ENCODE measurements around the gene SMIM1. TPM values are rescaled to one million over a fixed set of nuclear protein-coding genes. Genes with fewer than 3 reads are reported as not detected.

Gene SMIM1
- total RNA-seq, 1 donor from 2014 or later: 6.6 TPM

- Mint-ChIP-seq H3K4me1 (ENCODE audit: low read depth, unreplicated experiment) (no peaks in the 10 kb centered on the region), H3K36me3 (ENCODE audit: low read depth, unreplicated experiment) (peaks cover 6% of the 10 kb centered on the region), H3K9me3 (ENCODE audit: unreplicated experiment) (peaks cover 6% of the 10 kb centered on the region), H3K27me3 (ENCODE audit: low read depth, unreplicated experiment) (peaks cover 42% of the 10 kb centered on the region), H3K4me3 (ENCODE audit: unreplicated experiment) (no peak overlapping the region), H3K27ac (ENCODE audit: unreplicated experiment) (no peak overlapping the region)
- no peaks in the 10 kb centered on the region for H4K20me1 ChIP-seq (ENCODE audit: insufficient read depth, low read length)
- H2AFZ ChIP-seq (ENCODE audit: low read depth, low read length): no peak overlapping the region
- DNase-seq (ENCODE audit: low read depth) (no peak), FAIRE-seq (no peak)
- no peak for TF ChIP-seq EZH2 (IDR thresholded peaks at IDR 0.05; ENCODE audit: insufficient read depth, low read length)
- no peak for TF ChIP-seq CTCF (IDR thresholded peaks at IDR 0.05; ENCODE audit: insufficient read depth, low read depth, low read length)
- no peak overlapping the region for H3K4me3 ChIP-seq (ENCODE audit: insufficient read depth, low read depth, low read length)
- no peak overlapping the region for H3K9ac ChIP-seq (ENCODE audit: low read length)
- peaks cover 2% of the 10 kb centered on the region for H3K27me3 ChIP-seq (ENCODE audit: insufficient read depth, low read length)
- no peaks in the 10 kb centered on the region for H3K36me3 ChIP-seq (ENCODE audit: insufficient read depth, low read length)
- no peak overlapping the region for H3K4me2 ChIP-seq (ENCODE audit: low read length)
- no peaks in the 10 kb centered on the region for H3K79me2 ChIP-seq (ENCODE audit: insufficient read depth, low read length)
- no peaks in the 10 kb centered on the region for H3K9me3 ChIP-seq (ENCODE audit: insufficient read depth, low read depth, low read length)
- no peaks in the 10 kb centered on the region for H3K4me1 ChIP-seq (ENCODE audit: insufficient read depth, low read length)
- no peak overlapping the region for H3K27ac ChIP-seq (ENCODE audit: low read depth, low read length)
These were observed 12.8 kb upstream of the SMIM1 start for GRCh38 chr1:3759796-3760195.

- Mint-ChIP-seq H3K4me1 (ENCODE audit: low read depth, unreplicated experiment) (no peaks in the 10 kb centered on the region), H3K27me3 (ENCODE audit: low read depth, unreplicated experiment) (peaks cover 45% of the 10 kb centered on the region), H3K9me3 (ENCODE audit: unreplicated experiment) (peaks cover 6% of the 10 kb centered on the region), H3K36me3 (ENCODE audit: low read depth, unreplicated experiment) (peaks cover 6% of the 10 kb centered on the region), H3K27ac (ENCODE audit: unreplicated experiment) (no peak overlapping the region), H3K4me3 (ENCODE audit: unreplicated experiment) (no peak overlapping the region)
- FAIRE-seq (no peak), DNase-seq (ENCODE audit: low read depth) (no peak)
- H4K20me1 ChIP-seq (ENCODE audit: insufficient read depth, low read length): no peaks in the 10 kb centered on the region
- no peak overlapping the region for H3K9ac ChIP-seq (ENCODE audit: low read length)
- no peaks in the 10 kb centered on the region for H3K9me3 ChIP-seq (ENCODE audit: insufficient read depth, low read depth, low read length)
- no peak overlapping the region for H2AFZ ChIP-seq (ENCODE audit: low read depth, low read length)
- peaks cover 6% of the 10 kb centered on the region for H3K27me3 ChIP-seq (ENCODE audit: insufficient read depth, low read length)
- no peak overlapping the region for H3K4me3 ChIP-seq (ENCODE audit: insufficient read depth, low read depth, low read length)
- H3K79me2 ChIP-seq (ENCODE audit: insufficient read depth, low read length): no peaks in the 10 kb centered on the region
- H3K36me3 ChIP-seq (ENCODE audit: insufficient read depth, low read length): no peaks in the 10 kb centered on the region
- H3K4me2 ChIP-seq (ENCODE audit: low read length): no peak overlapping the region
- TF ChIP-seq CTCF (IDR thresholded peaks at IDR 0.05; ENCODE audit: insufficient read depth, low read depth, low read length): no peak
- no peak for TF ChIP-seq EZH2 (IDR thresholded peaks at IDR 0.05; ENCODE audit: insufficient read depth, low read length)
- H3K4me1 ChIP-seq (ENCODE audit: insufficient read depth, low read length): no peaks in the 10 kb centered on the region
- H3K27ac ChIP-seq (ENCODE audit: low read depth, low read length): no peak overlapping the region
These were observed 11.1 kb upstream of the SMIM1 start for GRCh38 chr1:3761296-3762010.

- DNase-seq (ENCODE audit: low read depth): no peak
- Histone ChIP-seq H3K79me2 (ENCODE audit: insufficient read depth, low read length) (no peaks in the 10 kb centered on the region), H3K27ac (ENCODE audit: low read depth, low read length) (no peak overlapping the region), H3K9me3 (ENCODE audit: insufficient read depth, low read depth, low read length) (no peaks in the 10 kb centered on the region), H3K9ac (ENCODE audit: low read length) (no peak overlapping the region), H3K27me3 (ENCODE audit: insufficient read depth, low read length) (peaks cover 6% of the 10 kb centered on the region), H2AFZ (ENCODE audit: low read depth, low read length) (no peak overlapping the region), H3K4me1 (ENCODE audit: insufficient read depth, low read length) (no peaks in the 10 kb centered on the region), H4K20me1 (ENCODE audit: insufficient read depth, low read length) (no peaks in the 10 kb centered on the region), H3K36me3 (ENCODE audit: insufficient read depth, low read length) (no peaks in the 10 kb centered on the region), H3K4me2 (ENCODE audit: low read length) (no peak overlapping the region), H3K4me3 (ENCODE audit: insufficient read depth, low read depth, low read length) (no peak overlapping the region)
- no peak overlapping the region for H3K4me3 Mint-ChIP-seq (ENCODE audit: unreplicated experiment)
- no peak for FAIRE-seq
- peaks cover 40% of the 10 kb centered on the region for H3K27me3 Mint-ChIP-seq (ENCODE audit: low read depth, unreplicated experiment)
- TF ChIP-seq CTCF (IDR thresholded peaks at IDR 0.05; ENCODE audit: insufficient read depth, low read depth, low read length): no peak
- TF ChIP-seq EZH2 (IDR thresholded peaks at IDR 0.05; ENCODE audit: insufficient read depth, low read length): no peak
- peaks cover 6% of the 10 kb centered on the region for H3K9me3 Mint-ChIP-seq (ENCODE audit: unreplicated experiment)
- H3K4me1 Mint-ChIP-seq (ENCODE audit: low read depth, unreplicated experiment): no peaks in the 10 kb centered on the region
- H3K27ac Mint-ChIP-seq (ENCODE audit: unreplicated experiment): no peak overlapping the region
- H3K36me3 Mint-ChIP-seq (ENCODE audit: low read depth, unreplicated experiment): peaks cover 6% of the 10 kb centered on the region
These were observed 10.2 kb upstream of the SMIM1 start for GRCh38 chr1:3762151-3762872.
